Suppressor macrophage treated with lipopolysaccharide for 1 hour (primary cell): ENCODE data around the gene FNIP2.
"Not testable (repeated sequence)": the region's sequence is repeated elsewhere in the genome, so short reads cannot be mapped to it uniquely, and the experiment has no call there.

Experiments
- DNase-seq, 3 donors: peaks; one replicate each; pipeline ENCODE4 v3.0.0-alpha.2; 2020 to 2022

FNIP2 gene

DNA sequence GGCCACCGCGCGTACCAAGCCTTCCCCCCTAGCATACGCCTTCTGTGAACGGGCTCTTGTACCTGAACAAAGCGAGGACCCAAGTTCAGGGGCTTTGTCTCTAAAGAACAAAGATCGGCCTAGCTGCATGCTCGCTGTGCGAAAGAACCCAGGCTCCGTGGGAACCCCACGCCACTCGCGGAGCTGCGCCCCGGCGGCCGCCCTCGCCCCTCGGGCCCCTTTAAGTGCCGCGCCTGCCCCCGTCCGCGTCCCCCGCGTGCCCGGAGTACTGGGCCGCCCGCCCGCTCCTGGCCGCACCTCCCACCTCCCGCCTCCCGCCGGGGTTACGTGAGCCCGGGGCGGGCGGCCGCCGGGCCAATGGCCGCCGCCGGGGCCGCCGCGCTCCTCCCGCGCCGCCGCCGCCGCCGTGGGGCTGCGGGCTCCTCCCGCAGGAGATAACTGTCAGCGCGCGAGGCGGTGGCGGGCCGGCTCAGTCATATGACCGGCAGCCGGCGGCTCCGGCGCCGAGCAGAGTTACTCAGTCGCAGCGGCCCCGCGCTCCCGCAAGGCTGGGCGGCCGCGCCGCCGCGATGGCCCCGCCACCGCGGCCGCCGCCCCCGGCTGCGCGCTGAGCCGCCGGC lies at the start of gene FNIP2:
FNIP2 (plus strand) TSS at position 472 of the 620 bp plus-strand sequence. CDS start 187 bp downstream, outside the sequence.
- DNase-seq, result peak; percentile 89 to 95 (median 90)

DNA sequence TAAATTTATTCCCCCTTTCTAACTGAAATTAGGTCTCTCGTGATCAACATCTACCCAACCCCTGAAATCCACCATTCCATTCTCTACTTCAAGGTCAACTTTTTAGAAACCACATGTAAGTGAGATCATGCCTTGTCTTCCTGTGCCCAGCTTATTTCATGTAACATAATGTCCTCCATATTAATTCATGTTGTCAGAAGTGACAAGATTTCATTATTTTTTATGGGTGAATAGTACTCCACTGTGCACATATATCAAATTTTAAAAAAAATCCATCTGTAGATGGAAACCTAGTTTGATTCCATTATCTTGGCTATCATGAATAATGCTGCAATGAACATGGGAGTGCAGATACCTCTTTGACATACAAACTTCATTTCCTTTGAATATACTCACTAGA lies 47.1 kb upstream of the FNIP2 start:
- DNase-seq, result no peak

DNA sequence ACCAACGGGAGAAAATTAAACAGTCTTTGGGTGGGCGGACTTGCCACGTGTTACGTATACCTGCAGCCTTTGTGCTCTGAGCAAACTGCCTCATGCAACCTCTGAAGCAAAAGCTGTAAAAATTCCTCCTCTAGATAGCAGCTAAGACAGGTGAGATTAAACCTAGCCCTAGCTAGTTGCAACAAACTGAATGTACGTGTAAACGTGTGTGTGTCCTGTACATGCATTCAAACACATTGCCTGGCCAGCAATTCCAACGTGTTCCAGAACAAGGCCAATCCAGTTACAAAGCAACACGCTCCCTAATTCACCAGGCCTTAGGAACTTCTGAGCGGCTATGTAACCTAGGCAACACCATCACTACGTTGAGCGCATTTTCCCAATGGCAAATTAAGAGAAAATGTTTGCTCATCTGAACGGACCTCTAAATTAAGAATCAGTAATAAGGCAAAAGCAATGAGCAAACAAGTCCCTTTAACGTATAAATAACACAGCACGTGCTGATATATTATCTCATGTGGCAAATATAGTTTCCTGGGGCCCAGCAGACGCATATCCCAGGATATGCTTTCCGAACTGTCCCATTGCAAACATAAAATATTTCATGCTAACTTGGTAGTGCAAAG lies 46.4 kb upstream of the FNIP2 start:
- peak; percentile 33 to 36 (median 35) for DNase-seq

DNA sequence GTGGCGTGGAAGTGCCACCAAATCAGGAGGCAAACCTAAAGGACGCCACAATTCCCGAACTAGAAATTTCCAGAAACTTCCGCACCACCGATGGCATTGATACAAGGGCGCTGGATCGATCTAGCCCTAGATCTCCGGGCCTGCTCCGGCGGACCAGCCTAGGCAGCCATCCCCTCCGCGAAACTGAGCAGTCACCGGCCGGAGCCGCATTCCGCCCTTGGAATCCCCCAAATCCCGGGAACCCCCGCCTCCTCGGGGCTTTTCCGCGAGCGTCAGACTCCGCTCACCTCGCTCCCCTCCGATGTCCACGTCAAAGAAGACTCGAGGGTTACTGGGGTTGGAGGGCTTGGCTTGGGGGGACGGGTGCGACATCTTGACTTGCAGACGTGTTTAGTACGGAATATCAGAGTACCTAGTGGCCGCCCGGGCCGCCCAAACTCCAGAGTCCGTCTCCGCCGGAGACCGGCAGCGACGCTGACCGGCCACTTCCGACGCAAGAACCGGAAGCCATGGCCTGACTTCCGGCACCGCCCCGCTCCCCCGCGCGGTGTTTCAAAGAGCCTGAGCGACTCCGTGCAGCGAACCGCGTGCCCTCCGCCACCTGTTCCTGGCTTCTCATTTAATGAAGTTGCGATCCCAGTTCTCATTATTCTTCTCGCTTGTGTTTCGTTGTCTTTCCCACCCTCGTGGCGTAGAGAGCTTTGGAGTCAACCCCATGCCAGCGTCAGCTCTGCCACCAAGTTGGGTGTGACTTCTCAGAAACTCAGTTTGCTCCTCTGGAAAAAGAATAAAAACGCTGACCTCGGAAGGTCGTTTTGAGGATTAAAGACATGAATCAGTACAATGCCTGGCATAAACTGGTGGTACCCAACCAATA lies 45.7 kb upstream of the FNIP2 start, which contains the start of gene PPID:
PPID (minus strand) TSS at position 480 of the 877 bp plus-strand sequence; CDS start at position 372, 108 bp downstream.
- DNase-seq, result peak; percentile 97 to 98 (median 97)

DNA sequence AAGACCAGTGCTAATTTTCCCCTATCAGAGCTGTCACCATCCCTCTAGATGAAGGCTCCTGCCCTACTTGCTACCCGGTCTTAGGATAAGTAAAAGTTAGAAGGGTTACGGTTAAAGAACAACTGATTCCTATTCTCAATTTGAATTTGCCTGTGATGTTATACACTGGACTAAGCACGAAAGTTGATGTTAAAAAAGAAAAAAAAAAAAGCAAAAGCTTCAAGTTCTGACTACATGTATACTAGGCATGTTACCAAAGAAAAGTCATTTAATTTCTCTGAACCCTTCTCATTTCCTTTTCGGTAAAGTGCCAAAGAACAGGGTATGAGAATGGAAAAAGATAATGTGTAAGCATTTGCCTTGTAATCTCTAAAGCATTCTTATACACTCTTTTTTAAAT lies 44.2 kb upstream of the FNIP2 start:
- DNase-seq, result no peak

DNA sequence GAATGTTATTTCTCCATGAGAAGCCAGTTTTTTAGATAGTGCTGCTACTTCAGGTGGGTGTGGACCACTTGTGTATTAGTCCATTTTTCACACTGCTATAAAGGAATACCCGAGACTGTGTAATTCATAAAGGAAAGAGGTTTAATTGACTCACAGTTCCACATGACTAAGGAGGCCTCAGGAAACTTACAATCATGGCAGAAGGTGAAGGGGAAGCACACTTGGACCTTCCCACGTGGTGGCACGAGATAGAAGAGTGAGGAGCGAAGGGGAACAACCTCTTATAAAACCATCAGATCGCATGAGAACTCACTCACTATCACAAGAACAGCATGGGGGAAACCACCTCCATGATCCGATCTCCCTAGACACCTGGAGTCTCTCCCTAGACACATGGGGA lies 42.2 kb upstream of the FNIP2 start:
- peak; percentile 55 to 69 (median 57) for DNase-seq

DNA sequence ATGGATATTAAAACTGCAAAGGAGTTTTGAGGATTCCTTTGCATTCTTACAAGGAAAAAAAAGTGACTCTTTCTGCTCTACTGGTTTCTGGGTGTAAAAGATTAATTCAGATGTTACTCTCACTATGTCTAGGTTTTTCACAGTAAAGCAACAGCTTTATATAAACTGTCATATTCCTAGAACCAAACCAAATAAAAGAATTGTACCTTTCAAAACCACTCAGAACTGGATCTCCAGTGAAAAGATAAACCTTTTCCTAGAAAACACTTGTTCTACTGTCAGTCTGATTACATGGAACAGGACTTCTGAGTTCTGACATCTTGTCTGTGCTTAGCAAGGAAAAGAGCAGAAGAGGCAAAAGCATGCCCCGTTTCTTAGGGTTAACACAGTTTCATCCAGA lies 40.6 kb upstream of the FNIP2 start:
- no peak for DNase-seq

DNA sequence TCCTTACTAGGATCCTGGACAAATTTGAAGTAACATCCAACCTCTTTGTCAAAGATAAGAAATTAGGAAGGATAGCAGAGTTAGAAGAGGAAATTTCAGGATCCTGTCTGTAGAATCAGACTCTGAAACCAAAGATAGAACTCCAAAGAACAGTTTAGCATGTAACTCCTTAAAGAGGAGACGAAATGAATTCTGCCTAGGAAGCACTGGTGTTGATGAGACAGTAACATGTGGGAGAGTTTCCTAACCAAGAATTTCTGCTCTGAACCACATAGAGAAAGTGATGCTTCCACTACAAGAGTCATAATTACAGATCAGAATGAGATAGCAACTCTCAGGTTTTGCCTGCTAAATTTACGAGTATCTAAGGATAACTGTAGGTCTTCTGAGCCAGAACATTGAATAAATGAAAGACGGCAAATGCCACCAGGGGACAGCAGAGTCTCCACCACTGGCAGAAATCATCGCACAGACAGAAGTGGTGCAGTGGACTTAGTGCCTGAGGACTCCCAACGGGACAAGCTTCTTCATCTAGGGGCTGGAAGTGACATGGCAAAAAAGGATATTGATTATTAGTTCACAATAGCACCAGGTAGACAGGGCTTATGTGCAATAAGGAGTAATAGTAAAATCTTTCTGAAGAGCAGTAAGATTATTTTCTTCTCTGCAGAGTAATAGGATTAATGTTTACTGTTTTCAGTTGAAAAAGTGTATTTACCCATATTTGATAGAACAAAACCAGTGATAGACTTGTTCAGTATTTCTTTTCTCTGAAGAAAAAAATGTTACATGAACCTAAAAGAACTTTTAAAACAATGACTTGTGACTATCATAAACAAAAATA lies 38.9 kb upstream of the FNIP2 start:
- peak; percentile 78 to 81 (median 79) for DNase-seq

DNA sequence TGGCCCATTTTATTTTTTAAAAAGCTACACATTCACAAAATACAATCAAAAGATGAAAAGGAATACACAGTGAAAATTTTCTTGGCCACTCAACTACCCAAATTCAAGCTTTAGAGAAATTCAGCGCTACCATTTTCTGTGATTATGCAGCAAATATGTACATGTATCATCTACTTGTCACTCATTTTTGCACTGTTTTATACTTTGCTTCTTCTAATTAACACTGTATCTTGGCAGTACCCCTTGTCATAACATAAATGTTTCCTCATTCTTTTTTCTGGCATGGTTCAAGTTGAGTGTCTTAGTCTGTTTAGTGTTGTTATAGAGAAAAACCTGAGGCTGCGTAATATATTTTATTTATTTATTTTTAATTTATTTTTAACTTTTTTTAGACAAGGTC lies 30.0 kb upstream of the FNIP2 start:
- DNase-seq, result no peak

DNA sequence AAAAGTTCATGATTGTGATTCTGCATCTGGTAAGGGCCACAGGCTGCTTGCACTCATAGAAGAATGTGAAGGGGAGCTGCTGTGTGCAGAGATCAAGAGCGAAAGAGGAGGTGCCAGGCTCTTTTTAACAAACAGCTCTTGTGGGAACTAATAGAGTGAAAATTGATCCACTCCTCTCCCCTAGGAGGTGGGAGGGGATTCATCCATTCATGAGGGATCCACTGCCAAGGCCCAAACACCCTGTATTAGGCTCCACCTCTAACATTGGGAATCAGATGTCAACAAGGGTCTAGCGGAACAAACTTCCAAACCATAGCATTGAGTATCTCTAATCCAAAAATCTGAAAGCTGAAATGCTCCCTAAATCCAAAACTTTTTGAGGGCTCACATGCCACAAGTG lies 29.2 kb upstream of the FNIP2 start:
- DNase-seq, result no peak

DNA sequence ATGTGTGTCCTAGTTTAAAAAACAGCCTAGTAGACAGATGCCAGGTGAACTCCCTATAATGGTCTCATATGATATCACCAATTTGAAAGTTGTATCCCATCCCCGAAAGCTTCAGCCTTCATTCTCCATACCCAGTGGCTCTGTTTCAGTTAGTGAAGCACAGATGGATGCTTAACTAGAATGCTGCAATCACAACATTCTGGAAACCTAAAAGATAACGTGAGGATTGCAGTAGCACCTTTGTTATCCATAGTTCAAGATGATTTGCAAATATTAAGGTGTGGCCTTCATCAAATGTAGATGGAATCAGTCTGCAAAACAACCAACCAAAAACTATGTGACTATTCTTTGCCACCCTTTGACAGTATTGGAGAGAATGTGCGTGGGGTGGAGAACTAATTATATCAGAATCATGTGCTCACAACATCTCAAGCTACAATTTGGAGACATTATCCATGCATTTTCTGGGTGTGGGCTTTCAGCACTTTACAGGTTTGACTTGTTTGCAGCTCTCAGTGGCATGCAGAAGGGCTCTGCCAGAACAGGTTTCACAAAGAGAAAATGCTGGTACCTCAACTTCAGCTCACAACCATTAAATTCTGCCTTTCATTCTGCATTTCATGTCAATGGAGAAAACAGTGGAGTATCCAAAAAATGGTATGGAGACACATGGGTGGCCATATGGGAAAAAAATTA lies 27.4 kb upstream of the FNIP2 start:
- no peak for DNase-seq

DNA sequence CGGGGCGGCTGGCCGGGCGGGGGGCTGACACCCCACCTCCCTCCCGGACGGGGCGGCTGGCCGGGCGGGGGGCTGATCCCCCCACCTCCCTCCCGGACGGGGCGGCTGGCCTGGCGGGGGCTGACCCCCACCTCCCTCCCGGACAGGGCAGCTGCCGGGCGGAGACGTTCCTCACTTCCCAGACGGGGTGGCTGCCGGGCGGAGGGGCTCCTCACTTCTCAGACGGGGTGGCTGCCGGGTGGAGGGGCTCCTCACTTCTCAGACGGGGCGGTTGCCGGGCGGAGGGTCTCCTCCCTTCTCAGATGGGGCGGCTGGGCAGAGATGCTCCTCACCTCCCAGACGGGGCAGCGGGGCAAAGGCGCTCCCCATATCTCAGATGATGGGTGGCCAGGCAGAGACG lies 22.3 kb upstream of the FNIP2 start:
- not testable (repeated sequence) for DNase-seq

DNA sequence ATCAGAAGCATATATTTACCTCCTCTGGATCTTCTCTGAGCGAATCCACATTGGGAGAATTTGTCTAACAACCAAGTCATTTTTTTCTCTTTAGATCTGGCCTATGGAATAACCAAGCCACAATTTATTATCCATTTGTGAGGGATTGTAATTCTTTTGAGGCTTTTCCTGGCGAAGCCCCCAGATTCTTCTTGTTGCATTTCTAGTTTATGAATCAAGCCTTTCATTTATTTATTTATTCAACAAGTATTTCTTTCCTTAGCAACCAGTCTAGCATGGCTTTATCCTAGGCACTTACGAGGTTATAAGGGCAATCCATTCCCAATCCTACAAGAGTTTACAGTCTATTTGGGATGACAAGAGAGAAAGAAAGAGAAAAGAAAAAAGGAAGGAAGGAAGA lies 18.4 kb upstream of the FNIP2 start:
- DNase-seq, result no peak

DNA sequence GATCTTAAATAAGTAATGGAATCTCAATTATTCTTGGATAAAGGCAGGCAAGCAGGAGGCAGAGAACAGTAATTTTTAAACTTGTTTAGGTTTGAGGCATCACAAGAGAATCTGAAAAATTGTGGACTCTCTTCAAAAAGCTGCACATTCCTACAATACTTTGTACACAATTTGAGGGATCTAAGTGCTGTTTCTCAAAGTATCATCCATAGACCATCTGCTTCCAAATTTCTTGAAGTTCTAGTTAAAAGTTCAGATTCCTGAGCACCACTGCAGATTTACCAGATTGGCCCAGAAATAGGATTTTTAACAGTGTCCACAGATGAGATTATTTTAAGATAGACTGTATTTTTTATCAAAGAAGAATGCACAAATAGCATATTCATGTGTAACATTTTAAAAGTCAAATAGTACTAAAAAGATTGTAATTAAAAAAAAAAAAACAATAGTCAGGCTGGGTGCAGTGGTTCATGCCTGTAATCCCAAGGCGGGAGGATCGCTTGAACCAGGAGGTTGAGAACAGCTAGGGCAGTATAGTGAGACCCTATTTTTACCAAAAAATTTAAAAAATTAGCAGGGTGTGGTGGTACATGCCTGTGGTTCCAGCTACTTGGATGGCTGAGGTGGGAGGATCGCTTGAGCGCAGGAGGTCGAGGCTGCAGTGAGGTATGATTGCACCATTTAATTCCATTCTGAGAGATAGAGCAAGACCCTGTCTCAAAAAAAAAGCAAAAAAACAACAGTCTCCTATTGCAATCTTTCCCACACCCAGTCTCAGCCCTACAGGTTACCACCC lies 14.2 kb upstream of the FNIP2 start:
- no peak for DNase-seq

DNA sequence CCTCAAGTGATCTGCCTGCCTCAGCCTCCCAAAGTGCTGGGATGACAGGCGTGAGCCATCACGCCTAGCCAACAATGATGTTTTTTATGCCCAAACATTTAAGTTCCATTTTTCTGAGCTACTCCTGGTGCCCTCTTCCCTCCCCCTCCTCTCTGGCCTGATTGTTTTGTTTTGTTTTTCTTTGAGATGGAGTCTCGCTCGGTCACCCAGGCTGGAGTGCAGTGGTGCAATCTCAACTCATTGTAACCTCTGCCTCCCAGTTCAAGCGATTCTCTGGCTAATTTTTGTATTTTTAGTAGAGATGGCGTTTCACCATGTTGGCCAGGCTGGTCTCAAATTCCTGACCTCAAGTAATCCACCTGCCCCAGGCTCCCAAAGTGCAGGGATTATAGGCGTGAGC lies 13.0 kb upstream of the FNIP2 start:
- not testable (repeated sequence) for DNase-seq

DNA sequence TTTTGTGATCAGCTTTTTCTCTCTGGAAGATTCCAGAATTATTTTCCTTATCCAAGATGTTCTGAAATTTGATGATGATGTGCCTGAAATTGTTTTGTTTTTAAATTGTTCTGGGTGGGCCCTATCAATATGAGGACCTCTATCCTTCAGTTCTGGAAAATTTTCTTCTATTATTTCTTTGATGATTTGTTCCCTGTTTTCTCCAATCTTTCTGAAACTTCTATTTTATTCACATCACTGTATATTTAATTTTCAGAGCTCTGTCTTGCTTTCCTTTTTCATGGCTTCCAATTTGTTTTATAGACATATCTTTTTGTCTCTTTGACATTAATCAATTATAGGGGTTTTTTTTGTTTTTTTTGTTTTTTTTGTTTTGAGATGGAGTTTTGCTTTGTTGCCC lies 12.2 kb upstream of the FNIP2 start:
- no peak for DNase-seq

DNA sequence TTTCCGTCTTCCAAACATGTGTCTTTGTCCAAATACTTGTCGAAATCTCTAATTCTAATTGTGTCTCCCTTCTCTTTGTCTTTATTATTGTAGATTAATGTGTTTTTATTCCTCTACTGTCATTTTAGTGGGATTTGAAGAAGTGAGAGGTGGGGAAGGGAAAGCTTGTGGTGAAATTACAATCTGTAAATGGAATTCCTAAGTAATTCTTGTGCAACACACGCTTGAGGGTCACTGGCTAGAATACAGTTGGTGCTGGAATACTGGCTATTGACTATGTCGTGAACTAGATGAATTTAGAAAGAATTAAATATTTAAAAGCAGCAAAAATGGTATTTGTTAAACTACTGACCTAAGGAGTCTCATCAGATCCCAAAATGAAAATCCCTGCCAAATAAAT lies 10.7 kb upstream of the FNIP2 start:
- DNase-seq, result no peak

DNA sequence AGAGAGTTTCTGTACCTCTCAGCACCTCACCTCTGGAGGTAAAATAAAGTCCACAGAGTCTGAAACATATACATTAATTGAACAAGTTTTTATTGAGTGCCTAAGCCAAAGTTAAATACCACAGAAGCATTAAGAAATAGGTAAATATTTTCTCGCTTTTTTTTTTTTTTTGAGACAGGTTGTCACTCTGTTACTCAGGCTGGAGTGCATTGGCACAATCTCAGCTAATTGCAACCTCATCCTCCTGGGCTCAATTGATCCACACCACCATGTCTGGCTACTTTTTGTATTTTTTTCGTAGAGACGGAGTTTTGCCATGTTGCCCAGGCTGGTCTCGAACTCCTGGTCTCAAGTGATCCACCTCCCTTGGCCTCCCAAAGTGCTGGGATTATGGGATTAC lies 10.1 kb upstream of the FNIP2 start:
- no peak for DNase-seq

DNA sequence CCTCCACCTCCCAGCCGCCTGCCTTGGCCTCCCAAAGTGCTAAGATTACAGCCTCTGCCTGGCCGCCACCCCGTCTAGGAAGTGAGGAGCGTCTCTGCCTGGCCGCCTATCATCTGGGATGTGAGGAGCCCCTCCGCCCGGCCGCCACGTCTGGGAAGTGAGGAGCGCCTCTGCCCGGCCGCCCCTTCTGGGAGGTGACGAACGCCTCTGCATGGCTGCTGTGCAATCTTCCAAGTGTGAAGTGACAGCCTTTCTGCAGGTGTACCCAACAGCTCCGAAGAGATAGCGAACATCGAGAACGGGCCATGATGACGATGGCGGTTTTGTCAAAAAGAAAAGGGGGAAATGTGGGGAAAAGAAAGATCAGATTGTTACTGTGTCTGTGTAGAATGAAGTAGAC lies 9.3 kb upstream of the FNIP2 start:
- not testable (repeated sequence) for DNase-seq

DNA sequence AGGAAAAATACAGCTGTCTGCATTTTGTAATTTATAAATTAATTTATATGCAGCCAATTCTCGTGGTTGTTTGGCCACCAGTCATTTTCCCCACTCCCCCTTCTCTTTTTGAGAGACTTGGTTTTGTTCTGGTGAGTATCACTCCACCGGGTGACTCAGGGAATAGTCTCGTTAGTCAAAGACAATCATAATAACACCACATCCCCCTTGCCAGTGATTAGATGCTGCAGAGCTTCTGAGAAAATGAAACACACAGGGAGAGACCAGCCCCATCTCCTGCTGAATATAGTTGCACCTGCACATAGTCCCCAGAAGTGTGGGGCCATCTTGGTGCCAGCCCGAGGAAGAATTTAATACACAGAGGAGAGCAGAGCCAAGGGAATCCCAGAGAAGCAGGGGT lies 8.0 kb upstream of the FNIP2 start:
- DNase-seq, result peak in 1 of 3 donors; percentile 21

DNA sequence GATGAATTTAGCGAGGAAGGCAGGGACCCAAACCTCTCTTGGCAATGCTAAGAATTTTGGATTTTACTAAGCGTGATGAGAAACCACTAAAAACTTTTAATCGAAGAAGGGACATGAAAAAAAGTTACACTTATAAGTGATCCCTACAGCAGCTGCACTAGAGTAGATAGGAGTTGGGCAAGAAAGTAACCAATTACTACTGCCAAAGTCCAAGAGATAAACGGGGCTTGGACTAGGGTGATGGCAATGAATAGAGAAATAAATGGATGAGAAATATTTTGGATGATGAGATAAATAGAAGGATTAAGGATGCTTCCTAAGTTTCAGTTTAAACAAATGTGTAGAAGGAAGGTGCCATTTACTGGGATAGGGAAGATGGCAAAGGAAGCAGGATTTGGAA lies 6.3 kb upstream of the FNIP2 start:
- no peak for DNase-seq
